Loucy (cell line): ENCODE results near the gene ADD2.

Source experiments
- CTCF ChIP-seq: fragments of 200-600 bp; sonication (generic); conservative IDR thresholded peaks from 2 replicates; pipeline ENCODE4 v1.5.1; 2014; ENCODE audit warnings: mild to moderate bottlenecking, antibody characterized with exemption, low read length
- EZH2phosphoT487 ChIP-seq: fragments of 200-600 bp; IDR thresholded peaks from 2 replicates; pipeline ENCODE4 v1.6.1; 2018; ENCODE audit warnings: antibody characterized with exemption, mild to moderate bottlenecking, moderate library complexity, borderline replicate concordance

DNA sequence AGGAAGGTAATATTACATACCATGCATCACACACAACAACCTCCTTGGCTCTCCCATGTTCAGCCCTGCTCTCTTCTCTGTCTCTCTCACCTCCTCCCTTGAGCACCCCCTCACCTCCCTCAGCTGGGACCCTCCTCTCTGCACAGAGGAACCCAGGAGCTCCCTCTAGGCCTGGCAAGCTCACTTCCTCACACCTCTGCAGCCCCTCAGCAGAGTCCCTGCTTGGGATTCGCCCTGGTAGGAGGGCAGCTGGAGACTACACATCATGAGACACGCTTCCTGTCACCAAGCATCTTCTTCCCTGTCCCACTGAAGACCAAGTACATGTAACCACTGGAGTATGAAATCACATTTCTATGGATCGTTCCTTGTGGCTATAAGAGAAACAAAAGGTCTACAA is 51.0 kb downstream of the ADD2 start:
- TF ChIP-seq CTCF (no peak), EZH2phosphoT487 (no peak)
